HepG2 (cell line): ENCODE data around the gene UBTD1.

Experiments
- ATF6 ChIP-seq: sonication (generic); formaldehyde crosslinking; conservative IDR thresholded peaks from 2 replicates; pipeline ENCODE4 v1.4.0; 2020; ENCODE audit warnings: missing genetic modification reagents
- CEBPG ChIP-seq: IDR thresholded peaks from 2 replicates; pipeline ENCODE4 v1.6.1; 2016
- FOXK1 ChIP-seq: sonication (generic); formaldehyde crosslinking; IDR thresholded peaks from 2 replicates; pipeline ENCODE4 v1.4.0; 2020; ENCODE audit warnings: low read depth, missing genetic modification reagents, borderline replicate concordance
- POLR2AphosphoS5 ChIP-seq: IDR thresholded peaks from 2 replicates; pipeline ENCODE4 v1.6.1; 2012; ENCODE audit warnings: low read depth, low read length
- ZBTB8A ChIP-seq: sonication (generic); formaldehyde crosslinking; IDR thresholded peaks from 2 replicates; pipeline ENCODE4 v1.4.0; 2020; ENCODE audit warnings: mild to moderate bottlenecking, low read depth, missing genetic modification reagents, borderline replicate concordance
- ZNF12 ChIP-seq: sonication (generic); formaldehyde crosslinking; IDR thresholded peaks from 2 replicates; pipeline ENCODE4 v1.5.0; 2020; ENCODE audit warnings: missing genetic modification reagents
- ZNF607 ChIP-seq: sonication (generic); formaldehyde crosslinking; IDR thresholded peaks from 2 replicates; pipeline ENCODE4 v1.5.1; 2020; ENCODE audit warnings: missing genetic modification reagents, mild to moderate bottlenecking, borderline replicate concordance
- TF ChIP-seq, protein P1 (sequence below): sonication (generic); formaldehyde crosslinking; IDR thresholded peaks from 2 replicates; pipeline ENCODE4 v1.5.0; 2020; ENCODE audit warnings: mild to moderate bottlenecking, missing genetic modification reagents, moderate library complexity

GRCh38 chr10:97519342-97519741 is 20.6 kb downstream of the UBTD1 start:
- TF ChIP-seq ATF6 (CRISPR knock-in tag), result no peak
- TF ChIP-seq CEBPG (CRISPR knock-in tag), result no peak
- no peak for TF ChIP-seq ZBTB8A
- TF ChIP-seq ZNF12 (CRISPR knock-in tag), result no peak
- TF ChIP-seq FOXK1, result no peak
- TF ChIP-seq POLR2AphosphoS5, result no peak
- TF ChIP-seq, protein P1, sequence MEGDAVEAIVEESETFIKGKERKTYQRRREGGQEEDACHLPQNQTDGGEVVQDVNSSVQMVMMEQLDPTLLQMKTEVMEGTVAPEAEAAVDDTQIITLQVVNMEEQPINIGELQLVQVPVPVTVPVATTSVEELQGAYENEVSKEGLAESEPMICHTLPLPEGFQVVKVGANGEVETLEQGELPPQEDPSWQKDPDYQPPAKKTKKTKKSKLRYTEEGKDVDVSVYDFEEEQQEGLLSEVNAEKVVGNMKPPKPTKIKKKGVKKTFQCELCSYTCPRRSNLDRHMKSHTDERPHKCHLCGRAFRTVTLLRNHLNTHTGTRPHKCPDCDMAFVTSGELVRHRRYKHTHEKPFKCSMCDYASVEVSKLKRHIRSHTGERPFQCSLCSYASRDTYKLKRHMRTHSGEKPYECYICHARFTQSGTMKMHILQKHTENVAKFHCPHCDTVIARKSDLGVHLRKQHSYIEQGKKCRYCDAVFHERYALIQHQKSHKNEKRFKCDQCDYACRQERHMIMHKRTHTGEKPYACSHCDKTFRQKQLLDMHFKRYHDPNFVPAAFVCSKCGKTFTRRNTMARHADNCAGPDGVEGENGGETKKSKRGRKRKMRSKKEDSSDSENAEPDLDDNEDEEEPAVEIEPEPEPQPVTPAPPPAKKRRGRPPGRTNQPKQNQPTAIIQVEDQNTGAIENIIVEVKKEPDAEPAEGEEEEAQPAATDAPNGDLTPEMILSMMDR (CRISPR knock-in tag), result no peak
- TF ChIP-seq ZNF607 (CRISPR knock-in tag), result no peak
